Glomerular visceral epithelial cell (primary cell): ENCODE results near the gene CCDC134.
"Not testable (repeated sequence)": the region's sequence is repeated elsewhere in the genome, so short reads cannot be mapped to it uniquely, and the experiment has no call there.

ENCODE experiments used
- DNase-seq: peaks from one replicate; pipeline ENCODE4 v3.0.0-alpha.2; 2016; ENCODE audit errors: extremely low spot score

CCDC134 gene

DNA sequence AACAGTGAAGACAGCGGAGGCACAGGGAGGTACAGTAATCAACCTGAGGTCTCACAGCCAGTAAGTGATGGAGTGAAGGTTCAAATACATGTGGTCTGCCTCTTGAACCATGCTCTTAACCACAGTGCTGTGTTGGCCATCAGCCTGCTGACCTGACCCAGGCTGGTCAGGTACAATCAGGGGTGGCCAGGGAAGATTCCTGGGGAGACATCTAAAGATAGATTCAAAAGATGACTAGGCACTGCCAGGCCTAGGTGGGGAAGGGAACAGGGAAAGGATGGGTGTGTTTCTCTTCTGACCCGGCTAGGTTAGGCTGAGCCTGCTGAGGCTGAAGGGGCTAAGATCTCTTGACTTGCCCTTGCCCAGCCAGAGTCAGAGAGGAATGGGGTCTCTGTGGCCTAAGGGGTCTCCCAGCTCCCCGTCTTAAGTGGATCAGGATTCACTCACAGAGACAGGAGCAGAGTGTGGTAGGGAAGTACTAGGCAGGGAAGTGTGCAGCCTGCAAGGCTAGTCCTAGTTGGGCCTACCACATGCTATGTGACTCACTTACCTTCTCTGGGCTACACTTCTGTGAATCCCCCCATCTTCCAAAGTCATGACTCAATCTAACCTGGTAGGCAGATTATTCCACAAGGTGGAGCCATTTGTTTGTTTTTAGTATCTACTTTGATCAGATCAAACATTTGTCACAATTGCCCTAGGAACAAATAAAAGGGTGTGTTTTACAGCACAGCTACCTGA lies 22.0 kb downstream of the CCDC134 start:
- peak; percentile 60 for DNase-seq

DNA sequence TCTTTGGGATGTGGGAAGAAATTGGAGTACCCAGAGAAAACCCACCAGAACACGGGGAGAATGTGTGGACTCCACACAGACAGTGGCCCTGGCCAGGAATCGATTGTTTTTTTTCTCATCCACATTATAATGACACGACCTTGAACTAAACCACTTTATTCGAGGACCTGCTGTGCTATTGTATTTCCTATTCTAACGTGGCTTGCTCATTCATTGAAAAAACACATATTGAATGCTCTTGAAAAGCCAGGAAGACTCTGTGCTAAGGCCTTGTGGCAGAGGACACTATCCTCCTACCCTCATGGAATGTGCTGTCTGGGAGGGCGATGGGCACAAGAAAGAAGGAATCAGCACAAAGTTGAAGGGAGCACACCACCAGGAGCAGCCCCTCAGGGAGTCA lies 23.3 kb downstream of the CCDC134 start:
- no peak for DNase-seq

GRCh38 chr22:41825376-41825775 lies 24.9 kb downstream of the CCDC134 start:
- no peak for DNase-seq

- DNase-seq: no peak
Observed at GRCh38 chr22:41826021-41826420, 25.5 kb downstream of the CCDC134 start.

DNA sequence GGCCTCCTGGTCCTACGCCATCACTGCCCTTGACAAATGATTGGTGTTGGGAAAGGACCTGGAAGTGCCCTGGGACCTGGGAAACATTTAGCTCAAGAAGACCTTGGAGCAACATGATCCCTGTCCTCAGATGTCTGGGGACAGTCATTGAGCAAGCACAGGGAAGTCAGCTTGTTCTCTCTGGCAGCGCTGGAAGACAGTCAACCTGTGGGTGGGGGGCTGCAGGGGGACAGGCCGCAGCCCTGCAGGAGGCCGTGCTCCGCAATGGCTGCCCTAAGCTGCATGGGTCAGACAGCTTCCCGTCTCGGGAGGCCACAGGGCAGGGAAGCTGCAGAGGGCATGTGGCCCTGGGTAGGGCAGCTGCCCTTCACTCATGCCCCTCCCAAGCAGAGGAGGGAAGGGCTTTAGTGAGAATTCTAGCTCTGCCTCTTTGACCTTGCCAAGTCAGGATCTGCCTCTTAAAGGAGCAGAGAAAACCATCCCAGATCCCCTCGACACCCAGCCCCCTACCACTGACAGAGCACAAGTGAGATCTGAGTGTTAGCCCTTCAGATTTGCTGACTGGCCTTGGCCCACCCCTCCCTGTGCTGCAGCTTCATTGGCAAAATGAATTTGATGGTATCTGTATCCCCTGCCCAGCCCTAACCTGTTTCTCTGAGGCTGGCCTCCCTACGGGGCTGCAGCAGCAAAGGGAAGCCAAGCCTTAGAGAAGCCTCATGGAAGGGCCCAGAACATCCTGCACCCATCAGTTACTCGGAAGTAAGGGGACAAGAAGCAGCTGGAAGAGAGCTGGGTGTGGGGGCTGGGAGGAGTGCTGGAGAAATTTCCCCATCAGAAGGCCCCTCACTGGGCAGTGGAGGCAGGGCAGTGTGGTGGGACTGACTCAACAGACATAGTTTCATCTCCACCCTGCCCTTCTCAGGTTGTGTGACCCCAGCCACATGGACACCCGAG lies 26.2 kb downstream of the CCDC134 start:
- no peak for DNase-seq

GRCh38 chr22:41827671-41828070 lies 27.2 kb downstream of the CCDC134 start:
- DNase-seq: no peak

- no peak for DNase-seq
Observed at GRCh38 chr22:41828516-41828915, 28.0 kb downstream of the CCDC134 start.

DNA sequence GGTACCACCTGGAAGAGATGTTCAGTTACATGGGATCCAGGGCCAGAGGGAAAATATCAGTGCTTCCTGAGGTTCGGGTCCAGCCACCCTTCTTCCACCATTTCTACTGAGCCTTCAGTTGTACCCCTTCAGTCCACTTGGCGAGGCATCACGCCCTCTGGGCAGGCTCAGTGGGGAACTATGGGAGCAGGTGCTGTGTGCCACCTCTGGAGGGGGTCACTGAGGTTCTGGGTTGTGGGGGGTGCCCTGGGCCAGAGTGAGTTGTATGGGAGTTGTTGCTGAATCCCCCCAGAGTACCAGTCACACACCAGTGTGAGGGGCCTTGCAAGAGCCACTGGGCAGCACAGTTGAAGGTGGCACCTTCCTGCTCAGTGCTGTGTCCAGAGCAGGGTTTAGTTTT lies 29.7 kb downstream of the CCDC134 start:
- no peak for DNase-seq

GRCh38 chr22:41831383-41831782 lies 30.9 kb downstream of the CCDC134 start:
- no peak for DNase-seq

- no peak for DNase-seq
Observed at GRCh38 chr22:41831828-41832552, 31.5 kb downstream of the CCDC134 start.

DNA sequence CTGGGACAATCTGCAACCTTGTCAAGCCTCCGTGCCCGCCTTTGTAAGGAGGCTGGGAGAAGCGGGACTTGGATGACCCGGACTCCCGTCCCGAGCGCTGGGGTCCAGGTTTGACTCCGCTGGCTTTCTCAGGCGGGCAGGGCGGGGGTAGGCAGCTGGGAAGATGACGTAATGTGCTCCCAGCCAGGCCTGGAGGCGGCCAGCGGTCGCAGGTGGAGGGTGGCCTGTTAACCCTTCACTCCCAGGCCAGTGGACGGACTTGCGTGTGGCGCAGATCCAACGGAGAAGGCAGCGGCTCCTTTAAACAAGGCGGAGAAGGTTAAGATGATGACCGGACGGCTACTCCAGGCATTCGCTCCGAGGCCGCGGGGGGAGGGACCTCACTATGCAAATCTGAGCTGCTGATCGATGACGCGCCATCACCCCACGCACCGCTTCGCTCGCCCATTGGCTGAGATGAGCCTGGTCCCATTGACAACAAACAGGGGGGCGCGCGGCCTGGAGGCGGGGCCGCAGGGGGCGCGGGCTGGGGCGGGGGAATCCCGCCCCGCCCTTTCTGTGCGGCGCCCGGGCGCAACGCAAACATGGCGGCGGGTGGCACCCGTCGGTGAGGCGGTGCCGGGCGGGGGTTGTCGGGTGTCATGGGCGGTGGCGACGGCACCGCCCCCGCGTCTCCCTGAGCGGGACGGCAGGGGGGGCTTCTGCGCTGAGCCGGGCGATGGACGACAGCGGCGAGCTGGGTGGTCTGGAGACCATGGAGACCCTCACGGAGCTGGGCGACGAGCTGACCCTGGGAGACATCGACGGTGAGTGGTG lies 32.3 kb downstream of the CCDC134 start, which contains the start of gene SREBF2:
Gene SREBF2, plus strand, starts transcription at position 553 of the 816 bp plus-strand sequence. Its CDS starts 166 bp downstream, at position 719.
- DNase-seq: peak; percentile 99

- DNase-seq: peak; percentile 30
Observed at GRCh38 chr22:41833369-41834004, 33.0 kb downstream of the CCDC134 start.

DNA sequence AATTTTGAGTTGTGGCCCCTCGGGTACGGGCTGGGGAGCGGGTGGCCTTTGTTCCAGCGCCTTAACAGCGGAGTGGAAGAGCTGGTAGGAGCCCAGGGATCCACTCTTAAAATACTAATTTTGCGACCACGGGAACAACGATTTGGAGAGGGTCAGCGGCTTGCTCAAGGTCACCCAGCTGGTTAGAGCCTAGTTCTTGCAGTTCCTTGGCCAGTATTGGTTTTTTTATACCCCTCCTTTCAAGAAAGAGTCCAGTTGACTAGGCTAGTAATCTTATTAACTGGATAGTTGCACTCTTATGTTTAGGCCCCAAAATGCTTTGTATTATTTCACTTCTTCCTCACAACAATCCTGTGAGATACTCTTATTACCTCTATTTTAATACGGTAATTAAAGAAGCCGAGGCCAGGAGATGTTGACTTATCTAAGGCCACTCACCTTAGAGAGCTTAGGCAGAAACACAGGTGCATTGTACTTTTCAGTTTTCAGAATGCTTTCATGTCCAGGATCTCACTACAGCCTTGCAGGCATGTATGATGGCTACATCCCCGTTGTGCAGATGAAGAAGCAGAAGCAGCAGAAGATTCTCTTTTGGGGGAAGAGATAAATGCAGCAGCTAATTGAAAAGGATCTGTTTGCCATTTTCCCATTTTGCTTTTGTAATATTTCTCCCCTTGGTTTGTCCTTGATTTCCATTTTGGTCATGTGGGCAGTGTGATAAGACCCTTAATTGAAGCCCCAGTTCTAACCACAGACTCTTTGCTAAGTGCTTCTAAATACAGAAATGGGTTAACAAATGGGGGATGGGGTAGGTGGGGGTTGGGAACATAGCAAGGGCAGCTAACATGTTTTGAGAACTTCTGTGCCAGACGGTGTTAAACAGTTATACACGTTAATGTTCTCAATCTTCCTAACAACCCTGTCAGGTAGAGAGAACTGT lies 33.8 kb downstream of the CCDC134 start:
- DNase-seq: no peak

- not testable (repeated sequence) for DNase-seq
Observed at GRCh38 chr22:41835462-41835861, 35.0 kb downstream of the CCDC134 start.

GRCh38 chr22:41836551-41836950 lies 36.1 kb downstream of the CCDC134 start:
- no peak for DNase-seq

GRCh38 chr22:41838842-41839618 lies 38.6 kb downstream of the CCDC134 start:
- DNase-seq: no peak

DNA sequence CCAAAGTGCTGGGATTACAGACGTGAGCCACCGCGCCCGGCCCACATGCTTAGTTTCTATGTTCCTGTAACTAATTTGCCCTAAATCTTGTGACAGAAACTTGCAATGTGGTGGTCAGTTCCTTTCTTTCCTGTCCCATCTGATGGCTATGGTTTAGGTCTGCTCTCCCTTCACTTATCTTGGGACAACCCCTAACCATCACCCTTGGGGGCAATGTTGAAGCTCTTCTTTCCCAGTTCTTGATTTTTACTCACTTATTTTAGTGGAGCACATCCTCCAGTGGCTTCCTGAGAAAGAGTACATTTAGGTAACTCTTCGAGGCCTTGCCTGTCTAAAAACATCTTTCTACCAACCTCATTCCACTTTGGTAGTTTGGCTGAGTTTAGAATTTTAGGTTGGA lies 39.7 kb downstream of the CCDC134 start:
- DNase-seq: no peak

GRCh38 chr22:41841085-41841712 lies 40.7 kb downstream of the CCDC134 start:
- no peak for DNase-seq
